Coronary artery (tissue), 2 donors: Measurements from ENCODE around the gene C4orf54.

ENCODE experiments used
- DNase-seq: peaks from one replicate; pipeline ENCODE4 v3.0.0-alpha.2; 2017; ENCODE audit warnings: low spot score
- H3K27ac ChIP-seq, 2 donors: fragments of 200-600 bp; sonication (generic); one replicate each; pipeline ENCODE4 v1.5.1; 2016 to 2019
- H3K4me3 ChIP-seq: fragments of 200-600 bp; sonication (generic); 2 replicates; pipeline ENCODE4 v1.5.1; 2016; ENCODE audit warnings: mild to moderate bottlenecking, moderate library complexity
- CTCF ChIP-seq: fragments of 200-600 bp; sonication (generic); IDR thresholded peaks from one replicate; pipeline ENCODE4 v1.5.1; 2019; ENCODE audit warnings: antibody characterized with exemption

C4orf54 gene

DNA sequence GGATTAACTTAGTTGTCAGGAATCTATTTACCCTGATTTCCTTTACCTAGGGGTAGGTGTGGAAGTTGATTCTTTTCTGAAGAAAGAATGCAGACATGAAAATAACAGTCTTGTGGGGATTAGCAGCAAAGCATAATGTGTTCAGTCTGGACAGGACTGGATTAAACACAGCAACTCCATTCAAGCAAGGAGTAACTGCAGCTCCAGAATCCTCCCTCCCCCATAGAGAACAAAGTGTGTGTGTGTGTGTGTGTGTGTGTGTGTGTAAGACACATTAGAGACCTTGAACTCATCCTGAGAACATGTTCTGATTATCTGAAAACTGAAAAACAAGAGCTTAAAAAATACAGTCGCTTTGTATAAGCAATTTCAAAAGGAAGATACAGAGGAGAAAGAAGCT, 9.3 kb downstream of the C4orf54 start:
- Histone ChIP-seq H3K27ac (no peak overlapping the region), H3K4me3 (no peak overlapping the region)
- DNase-seq: no peak
- TF ChIP-seq CTCF: no peak

GRCh38 chr4:99647071-99647470, 10.6 kb downstream of the C4orf54 start:
- no peak for DNase-seq
- TF ChIP-seq CTCF: no peak
- Histone ChIP-seq H3K27ac (no peak overlapping the region), H3K4me3 (no peak overlapping the region)

- no peak overlapping the region for H3K27ac ChIP-seq
- no peak overlapping the region for H3K4me3 ChIP-seq
- TF ChIP-seq CTCF: no peak
- no peak for DNase-seq
These were observed 12.0 kb downstream of the C4orf54 start for GRCh38 chr4:99645638-99646037.

DNA sequence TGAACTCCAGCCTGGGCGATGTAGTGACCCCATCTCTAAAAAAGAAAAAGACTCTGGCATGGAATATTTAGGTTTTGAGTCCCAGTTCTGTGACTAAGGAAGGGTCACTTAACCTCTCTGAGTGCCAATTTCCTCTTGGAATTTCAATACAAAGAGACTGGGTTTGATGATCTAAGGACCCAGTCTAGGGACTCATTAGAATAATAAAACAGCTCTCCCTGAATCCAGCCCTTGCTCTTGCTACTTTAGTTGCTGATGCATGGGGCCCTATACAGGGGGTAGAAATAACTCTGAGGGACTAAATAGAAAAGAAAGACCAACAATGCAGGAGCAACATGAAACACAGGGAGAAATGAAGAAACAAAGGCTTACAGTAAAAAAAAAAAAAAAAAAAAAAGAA, 12.6 kb downstream of the C4orf54 start:
- TF ChIP-seq CTCF: no peak
- DNase-seq: no peak
- Histone ChIP-seq H3K4me3 (no peak overlapping the region), H3K27ac (no peak overlapping the region)

DNA sequence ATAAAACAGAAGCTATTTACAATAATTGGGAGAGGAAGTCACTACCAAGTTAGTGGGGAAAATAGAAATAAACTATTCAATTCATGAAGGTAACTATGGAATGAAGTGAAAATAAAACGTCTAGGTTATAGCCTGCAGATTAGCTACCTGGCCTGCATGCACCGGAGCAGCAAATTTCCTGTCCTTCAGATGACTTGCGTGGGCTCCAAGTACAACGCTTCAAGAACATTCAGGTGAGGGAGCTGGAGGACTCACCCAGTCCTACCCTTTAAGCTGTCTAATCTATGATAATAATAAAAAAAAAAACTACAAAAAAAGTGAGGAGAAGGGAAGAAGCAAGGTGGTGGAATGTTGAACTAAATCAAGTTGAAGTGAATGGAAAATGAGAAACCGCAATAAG, 13.2 kb downstream of the C4orf54 start:
- no peak for DNase-seq
- Histone ChIP-seq H3K4me3 (no peak overlapping the region), H3K27ac (no peak overlapping the region)
- TF ChIP-seq CTCF: no peak

GRCh38 chr4:99642725-99643489, 14.7 kb downstream of the C4orf54 start:
- no peak for TF ChIP-seq CTCF
- Histone ChIP-seq H3K27ac (peak overlapping the region; percentile 54 to 64), H3K4me3 (no peak overlapping the region)
- DNase-seq: peak; percentile 84

- Histone ChIP-seq H3K4me3 (no peak overlapping the region), H3K27ac (no peak overlapping the region)
- no peak for TF ChIP-seq CTCF
- no peak for DNase-seq
These were observed 17.0 kb downstream of the C4orf54 start for GRCh38 chr4:99640676-99641075.
